GM23338 (cell line): ENCODE data around the gene EGFL7. TPM values are rescaled to one million over a fixed set of nuclear protein-coding genes. Genes with fewer than 3 reads are reported as not detected.

Source experiments
- ATAC-seq: fragments of 200-7000 bp; cut with Tn5 transposase; 3 replicates; pipeline ENCODE4 v1.9.1; 2020
- DNase-seq: peaks from one replicate; pipeline ENCODE4 v3.0.0-alpha.2; 2015; ENCODE audit warnings: low spot score
- H2AFZ ChIP-seq: fragments of 200-600 bp; sonication (generic); 2 replicates; pipeline ENCODE4 v1.8.0; 2016; ENCODE audit warnings: antibody characterized with exemption, mild to moderate bottlenecking, moderate library complexity
- H3F3A ChIP-seq: fragments of 200-600 bp; sonication (generic); replicated peaks from 2 replicates; pipeline ENCODE4 v1.8.0; 2017; ENCODE audit warnings: antibody characterized with exemption, mixed run types, low read depth
- H3K27ac ChIP-seq: fragments of 200-600 bp; sonication (generic); 2 replicates; pipeline ENCODE4 v1.6.1; 2016; ENCODE audit warnings: low read depth
- H3K27me3 ChIP-seq: fragments of 200-600 bp; sonication (generic); 2 replicates; pipeline ENCODE4 v1.8.0; 2016; ENCODE audit warnings: mild to moderate bottlenecking, mixed run types, moderate library complexity; ENCODE audit not compliant: insufficient read depth
- H3K36me3 ChIP-seq: fragments of 200-600 bp; sonication (generic); 2 replicates; pipeline ENCODE4 v1.8.0; 2016; ENCODE audit warnings: mild to moderate bottlenecking; ENCODE audit not compliant: insufficient read depth
- H3K4me1 ChIP-seq: fragments of 200-600 bp; sonication (generic); 2 replicates; pipeline ENCODE4 v1.8.0; 2016; ENCODE audit warnings: mild to moderate bottlenecking, moderate library complexity; ENCODE audit not compliant: insufficient read depth
- H3K4me2 ChIP-seq: fragments of 200-600 bp; sonication (generic); 2 replicates; pipeline ENCODE4 v1.7.1; 2017; ENCODE audit warnings: mixed run types
- H3K4me3 ChIP-seq: fragments of 200-600 bp; sonication (generic); 2 replicates; pipeline ENCODE4 v1.6.1; 2016; ENCODE audit warnings: mixed run types
- H3K79me2 ChIP-seq: fragments of 200-600 bp; sonication (generic); replicated peaks from 2 replicates; pipeline ENCODE4 v1.8.0; 2017; ENCODE audit warnings: mild to moderate bottlenecking; ENCODE audit not compliant: insufficient read depth
- H3K9me2 ChIP-seq: fragments of 200-600 bp; sonication (generic); 2 replicates; pipeline ENCODE4 v1.8.0; 2017; ENCODE audit not compliant: insufficient read depth
- H4K20me1 ChIP-seq: fragments of 200-600 bp; sonication (generic); replicated peaks from 2 replicates; pipeline ENCODE4 v1.8.0; 2017; ENCODE audit warnings: mild to moderate bottlenecking; ENCODE audit not compliant: insufficient read depth
- H3K27ac Mint-ChIP-seq: 2 replicates; pipeline ENCODE4 v1.8.0; 2020; ENCODE audit warnings: inconsistent platforms, mild to moderate bottlenecking, moderate library complexity, mixed read lengths
- H3K27me3 Mint-ChIP-seq: 3 replicates; pipeline ENCODE4 v1.8.0; 2022; ENCODE audit warnings: low read depth, mild to moderate bottlenecking, moderate library complexity, mixed read lengths, inconsistent platforms; ENCODE audit not compliant: insufficient read depth, poor library complexity
- H3K36me3 Mint-ChIP-seq: 3 replicates; pipeline ENCODE4 v1.8.0; 2021; ENCODE audit warnings: low read depth, mild to moderate bottlenecking, inconsistent platforms, moderate library complexity, mixed read lengths
- H3K4me1 Mint-ChIP-seq: 3 replicates; pipeline ENCODE4 v1.8.0; 2020; ENCODE audit warnings: mild to moderate bottlenecking, inconsistent platforms, mixed read lengths
- H3K4me3 Mint-ChIP-seq: 3 replicates; pipeline ENCODE4 v1.8.0; 2021; ENCODE audit warnings: moderate library complexity, mild to moderate bottlenecking, inconsistent platforms, mixed read lengths
- H3K9me3 Mint-ChIP-seq: 3 replicates; pipeline ENCODE4 v1.8.0; 2020; ENCODE audit warnings: moderate library complexity, mild to moderate bottlenecking, inconsistent platforms, mixed read lengths
- CREB1 ChIP-seq: fragments of 250-450 bp; sonication (Bioruptor Pico); IDR thresholded peaks from 2 replicates; pipeline ENCODE4 v1.5.0; 2020; ENCODE audit warnings: low read depth, mild to moderate bottlenecking, moderate library complexity
- CTCF ChIP-seq, 2 experiments: fragments of 200-600 bp in 1 of 2; sonication (generic) in 1 of 2; conservative IDR thresholded peaks; 2 replicates each; pipeline versions ENCODE4 v1.5.1 to v1.6.1; 2016 to 2017; ENCODE audit warnings: antibody characterized with exemption in 2 of 2, low read depth in 2 of 2, mild to moderate bottlenecking in 2 of 2, moderate library complexity in 1 of 2
- EZH2 ChIP-seq: fragments of 200-600 bp; sonication (generic); IDR thresholded peaks from one replicate; pipeline ENCODE4 v1.8.0; 2017; ENCODE audit warnings: antibody characterized with exemption, mild to moderate bottlenecking, low read depth; ENCODE audit not compliant: unreplicated experiment
- EZH2phosphoT487 ChIP-seq: fragments of 200-600 bp; sonication (generic); IDR thresholded peaks from one replicate; pipeline ENCODE4 v1.8.1; 2018; ENCODE audit warnings: antibody characterized with exemption; ENCODE audit not compliant: unreplicated experiment
- JUNB ChIP-seq: IDR thresholded peaks from one replicate; pipeline ENCODE4 v1.6.1; 2016; ENCODE audit warnings: antibody characterized with exemption; ENCODE audit not compliant: unreplicated experiment
- NANOG ChIP-seq: IDR thresholded peaks from 2 replicates; pipeline ENCODE4 v1.6.1; 2016; ENCODE audit warnings: antibody characterized with exemption, borderline replicate concordance
- POLR2AphosphoS5 ChIP-seq: IDR thresholded peaks from 2 replicates; pipeline ENCODE4 v1.6.1; 2016; ENCODE audit warnings: antibody characterized with exemption, low read depth
- REST ChIP-seq: IDR thresholded peaks from one replicate; pipeline ENCODE4 v1.6.1; 2018; ENCODE audit warnings: antibody characterized with exemption; ENCODE audit not compliant: unreplicated experiment
- STAT1 ChIP-seq: IDR thresholded peaks from one replicate; pipeline ENCODE4 v1.6.1; 2016; ENCODE audit warnings: antibody characterized with exemption; ENCODE audit not compliant: unreplicated experiment
- ZNF114 ChIP-seq: fragments of 250-450 bp; sonication (Bioruptor Pico); IDR thresholded peaks from 2 replicates; pipeline ENCODE4 v1.5.0; 2020; ENCODE audit warnings: mild to moderate bottlenecking, moderate library complexity
- ZNF331 ChIP-seq: fragments of 250-450 bp; sonication (Bioruptor Pico); IDR thresholded peaks from 2 replicates; pipeline ENCODE4 v1.5.0; 2020; ENCODE audit warnings: low read depth, mild to moderate bottlenecking, moderate library complexity
- polyA plus RNA-seq: library from polyadenylated mRNA; unstranded; fragments of >200 nt; fragmentation: Nextera tagmentation; extraction: Ambion mirVana; gene quantifications from 2 replicates; pipeline ENCODE4 v1.2.1, GENCODE V29; 2016
- total RNA-seq: library from RNA; depleted of rRNA; stranded (reverse); fragments of >200 nt; shearing (Covaris generic); gene quantifications from 2 replicates; pipeline ENCODE4 v1.2.3, GENCODE V29; 2014
- TF ChIP-seq, protein P1 (sequence below): IDR thresholded peaks from 2 replicates; pipeline ENCODE4 v1.6.1; 2016; ENCODE audit warnings: antibody characterized with exemption

EGFL7 gene
- total and polyA plus RNA-seq, 2 experiments from 2014 or later = 44.4 to 60.8 TPM

DNA sequence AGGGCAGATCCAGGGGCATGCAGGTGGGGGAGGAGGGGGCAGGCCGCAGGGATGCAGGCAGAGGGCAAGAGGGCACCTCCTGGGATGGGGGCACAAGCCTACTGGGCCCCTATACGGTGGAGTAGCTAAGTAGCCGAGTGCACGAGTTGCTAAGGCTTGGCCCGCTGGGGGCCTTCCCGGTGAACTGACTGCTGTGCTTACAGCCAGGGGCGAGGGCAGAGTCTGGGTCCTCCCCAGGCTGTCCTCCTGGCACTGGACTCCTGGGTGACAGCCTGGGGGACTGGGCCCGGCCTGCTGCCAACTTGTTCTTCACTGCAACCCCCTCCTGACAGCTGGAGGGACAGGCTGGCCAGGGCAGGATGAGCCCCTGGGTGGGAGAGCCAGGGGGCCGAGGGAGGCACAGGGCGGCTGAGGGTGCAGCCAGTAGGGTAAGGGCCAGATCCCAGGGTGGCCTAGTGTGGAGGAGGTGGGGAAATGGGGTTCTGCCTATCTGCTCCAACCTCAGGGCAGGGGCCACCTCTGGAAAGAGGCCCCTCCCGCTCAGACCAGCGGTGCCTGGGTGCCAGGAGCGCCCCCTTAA, 1.7 kb upstream of the EGFL7 start:
- no peaks in the 10 kb centered on the region for H3K9me2 ChIP-seq
- H3F3A ChIP-seq = no peaks in the 10 kb centered on the region
- Mint-ChIP-seq H3K36me3 (no peaks in the 10 kb centered on the region), H3K27me3 (no peaks in the 10 kb centered on the region), H3K4me1 (peaks cover under 1% of the 10 kb centered on the region; the same call in 2 of the 3 replicates), H3K4me3 (no peak overlapping the region), H3K27ac (no peak overlapping the region), H3K9me3 (no peaks in the 10 kb centered on the region)
- H3K79me2 ChIP-seq = no peaks in the 10 kb centered on the region
- no peak overlapping the region for H3K4me3 ChIP-seq
- no peaks in the 10 kb centered on the region for H3K27me3 ChIP-seq
- H4K20me1 ChIP-seq = no peaks in the 10 kb centered on the region
- ATAC-seq (no peak), DNase-seq (no peak)
- no peak overlapping the region for H3K27ac ChIP-seq
- no peak for TF ChIP-seq ZNF331 (CRISPR knock-in tag)
- no peak for TF ChIP-seq NANOG
- TF ChIP-seq EZH2 = no peak
- no peak for TF ChIP-seq EZH2phosphoT487
- no peak for TF ChIP-seq JUNB
- no peak for TF ChIP-seq POLR2AphosphoS5
- TF ChIP-seq, protein P1, sequence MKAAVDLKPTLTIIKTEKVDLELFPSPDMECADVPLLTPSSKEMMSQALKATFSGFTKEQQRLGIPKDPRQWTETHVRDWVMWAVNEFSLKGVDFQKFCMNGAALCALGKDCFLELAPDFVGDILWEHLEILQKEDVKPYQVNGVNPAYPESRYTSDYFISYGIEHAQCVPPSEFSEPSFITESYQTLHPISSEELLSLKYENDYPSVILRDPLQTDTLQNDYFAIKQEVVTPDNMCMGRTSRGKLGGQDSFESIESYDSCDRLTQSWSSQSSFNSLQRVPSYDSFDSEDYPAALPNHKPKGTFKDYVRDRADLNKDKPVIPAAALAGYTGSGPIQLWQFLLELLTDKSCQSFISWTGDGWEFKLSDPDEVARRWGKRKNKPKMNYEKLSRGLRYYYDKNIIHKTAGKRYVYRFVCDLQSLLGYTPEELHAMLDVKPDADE = no peak
- TF ChIP-seq STAT1 = no peak
- TF ChIP-seq CREB1 (CRISPR knock-in tag) = no peak
- TF ChIP-seq REST = no peak
- H3K4me2 ChIP-seq = no peak overlapping the region
- no peaks in the 10 kb centered on the region; the same call in 1 of the 2 replicates for H3K4me1 ChIP-seq
- H3K36me3 ChIP-seq = no peaks in the 10 kb centered on the region
- no peak overlapping the region for H2AFZ ChIP-seq

DNA sequence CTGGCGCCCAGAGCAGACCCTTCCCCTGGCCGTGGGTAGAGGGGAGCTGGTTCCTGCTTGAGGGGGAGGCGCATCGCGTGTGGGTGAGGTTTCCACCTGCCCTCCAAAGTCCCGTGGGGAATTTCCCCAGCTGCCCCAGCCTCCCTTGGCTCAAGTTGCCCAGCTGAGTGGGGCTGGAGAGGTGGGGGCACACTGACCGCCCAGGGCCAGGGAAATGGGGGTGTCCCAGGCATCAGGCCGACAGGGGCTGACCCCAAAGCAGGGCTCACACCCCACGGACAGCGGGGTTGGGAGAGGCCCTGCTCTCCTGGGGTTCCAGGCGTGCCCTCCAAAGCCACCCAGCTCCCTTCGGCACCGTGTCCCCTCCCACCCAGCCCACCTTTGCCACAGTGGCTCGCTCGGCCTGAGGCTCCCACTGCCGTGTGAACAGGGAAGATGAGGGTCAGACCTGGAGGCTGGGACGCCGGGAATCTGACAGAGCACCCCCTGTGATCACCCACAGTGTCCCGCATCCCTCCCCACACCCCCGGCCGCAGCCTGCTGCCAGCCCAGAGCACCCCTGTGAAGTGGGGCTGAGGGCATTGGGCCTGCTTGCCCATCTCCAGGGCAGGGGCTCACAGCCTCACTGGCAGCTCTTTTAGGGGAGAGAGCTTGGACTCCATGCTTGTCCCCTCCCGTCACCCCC, 933 bp upstream of the EGFL7 start:
- no peaks in the 10 kb centered on the region for H3K36me3 ChIP-seq
- no peaks in the 10 kb centered on the region for H3K9me2 ChIP-seq
- no peak overlapping the region for H3K4me2 ChIP-seq
- H3K79me2 ChIP-seq = no peaks in the 10 kb centered on the region
- no peak overlapping the region for H3K4me3 ChIP-seq
- no peak overlapping the region for H3K27ac ChIP-seq
- no peaks in the 10 kb centered on the region for H3K9me3 Mint-ChIP-seq
- DNase-seq (no peak), ATAC-seq (no peak)
- no peak overlapping the region for H3K27ac Mint-ChIP-seq
- no peaks in the 10 kb centered on the region for H3K27me3 ChIP-seq
- no peaks in the 10 kb centered on the region for H3K36me3 Mint-ChIP-seq
- no peaks in the 10 kb centered on the region for H3K27me3 Mint-ChIP-seq
- H3K4me1 Mint-ChIP-seq = no peaks in the 10 kb centered on the region
- H3F3A ChIP-seq = no peaks in the 10 kb centered on the region
- no peaks in the 10 kb centered on the region; the same call in 1 of the 2 replicates for H3K4me1 ChIP-seq
- H2AFZ ChIP-seq = no peak overlapping the region
- no peaks in the 10 kb centered on the region for H4K20me1 ChIP-seq
- no peak overlapping the region for H3K4me3 Mint-ChIP-seq
- TF ChIP-seq CREB1 (CRISPR knock-in tag) (no peak), CTCF (conservative IDR thresholded peaks at IDR 0.05; ENCODE audit: low read depth in 2 of 2) (no peak), ZNF114 (CRISPR knock-in tag) (no peak)
